Esophagus mucosa (tissue), 1 donor: ENCODE measurements around the gene STUM. TPM values are rescaled to one million over a fixed set of nuclear protein-coding genes. Genes with fewer than 3 reads are reported as not detected.
"Not testable (repeated sequence)": the region's sequence is repeated elsewhere in the genome, so short reads cannot be mapped to it uniquely, and the experiment has no call there.

Experiments used
- ATAC-seq: fragments of 200-7000 bp; cut with Tn5 transposase; one replicate; pipeline ENCODE4 v1.9.1; 2020
- total RNA-seq: library from RNA; stranded (reverse); gene quantifications from one replicate; pipeline ENCODE4 v1.2.4, GENCODE V29; 2023
- donor health status: DM: yes; HTN: yes; CAD: no.

STUM gene
- total RNA-seq, result 0.24 TPM

DNA sequence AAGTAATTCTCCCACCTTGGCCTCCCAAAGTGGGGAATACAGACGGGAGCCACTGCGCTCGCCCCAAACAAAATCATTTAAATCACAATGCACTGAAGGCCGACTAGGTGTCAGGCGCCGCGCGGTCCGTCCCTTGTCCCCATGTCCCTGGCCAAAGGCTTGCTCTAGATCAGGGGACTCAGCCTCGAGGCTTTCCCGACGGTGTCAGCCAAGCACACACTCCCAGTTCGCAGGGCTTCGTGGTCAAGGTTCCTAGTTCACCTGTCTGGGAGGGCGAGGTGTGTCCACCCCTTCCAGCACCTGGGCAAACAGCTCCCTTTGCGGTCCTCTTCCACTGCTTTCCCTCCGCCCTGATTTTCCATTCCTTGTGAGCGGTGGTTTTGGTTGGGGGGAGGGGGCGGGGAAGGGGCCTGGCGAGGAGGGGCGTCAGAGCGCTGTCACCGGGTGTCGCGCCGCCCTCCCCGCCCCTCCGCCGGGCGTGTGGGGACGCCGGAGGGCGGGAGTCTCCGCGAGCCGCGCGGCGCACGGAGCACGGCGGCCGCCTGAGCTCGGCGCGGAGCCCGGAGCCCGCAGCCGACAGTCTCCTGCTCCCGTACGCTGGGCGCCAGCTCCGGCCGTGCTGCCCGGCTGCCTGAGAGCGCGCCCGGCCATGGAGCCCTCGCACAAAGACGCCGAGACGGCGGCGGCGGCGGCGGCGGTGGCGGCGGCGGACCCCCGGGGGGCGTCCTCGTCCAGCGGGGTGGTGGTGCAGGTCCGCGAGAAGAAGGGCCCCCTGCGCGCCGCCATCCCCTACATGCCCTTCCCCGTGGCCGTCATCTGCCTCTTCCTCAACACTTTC lies at the start of gene STUM:
STUM (plus strand) TSS at position 509 of the 838 bp plus-strand sequence; CDS start at position 650, 141 bp downstream.
- peak; percentile 71 for ATAC-seq

GRCh38 chr1:226499699-226500098 lies 48.9 kb upstream of the STUM start:
- not testable (repeated sequence) for ATAC-seq

GRCh38 chr1:226506021-226506420 lies 42.5 kb upstream of the STUM start:
- no peak for ATAC-seq

DNA sequence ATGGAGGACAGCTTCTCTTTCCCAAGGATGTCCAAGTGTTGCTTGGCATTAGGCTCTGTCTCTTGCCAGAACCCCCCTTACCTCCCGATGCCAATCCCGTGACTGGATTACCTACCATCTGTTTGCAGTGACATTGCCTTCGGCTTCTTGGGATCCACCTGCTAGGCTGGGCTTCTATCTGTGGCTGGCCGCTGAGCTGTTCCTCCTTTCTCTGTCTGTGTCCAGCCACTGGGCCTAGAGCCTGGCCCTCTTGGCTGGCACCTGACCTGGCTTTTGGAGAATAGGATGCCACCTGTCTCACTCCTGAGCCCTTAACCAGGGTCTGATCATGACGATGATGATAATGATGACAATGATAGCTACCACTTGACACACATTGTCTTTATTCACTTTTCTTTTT lies 41.6 kb upstream of the STUM start:
- ATAC-seq, result no peak

GRCh38 chr1:226510453-226510852 lies 38.1 kb upstream of the STUM start:
- ATAC-seq, result no peak

GRCh38 chr1:226511296-226511695 lies 37.3 kb upstream of the STUM start:
- no peak for ATAC-seq

- ATAC-seq, result no peak
These were observed 36.4 kb upstream of the STUM start for GRCh38 chr1:226512076-226512728.

DNA sequence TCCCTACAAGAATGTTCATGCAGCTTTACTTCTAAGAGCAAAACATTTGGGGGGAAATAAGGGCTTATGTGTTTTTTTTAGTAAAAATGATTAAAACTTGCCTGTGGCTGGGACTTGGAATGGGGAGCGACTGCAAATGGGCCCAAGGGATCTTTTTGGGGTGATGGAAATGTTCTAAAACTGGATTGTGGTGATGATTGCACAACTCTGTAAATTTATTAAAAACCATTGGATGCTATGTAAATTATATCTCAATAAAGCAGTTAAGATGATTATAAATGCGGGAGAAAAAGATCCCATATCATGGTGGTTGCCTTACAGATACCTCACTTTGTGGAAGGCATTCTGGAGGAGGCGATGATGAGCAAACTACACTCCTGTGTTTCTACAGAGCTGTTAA lies 30.2 kb upstream of the STUM start:
- no peak for ATAC-seq

DNA sequence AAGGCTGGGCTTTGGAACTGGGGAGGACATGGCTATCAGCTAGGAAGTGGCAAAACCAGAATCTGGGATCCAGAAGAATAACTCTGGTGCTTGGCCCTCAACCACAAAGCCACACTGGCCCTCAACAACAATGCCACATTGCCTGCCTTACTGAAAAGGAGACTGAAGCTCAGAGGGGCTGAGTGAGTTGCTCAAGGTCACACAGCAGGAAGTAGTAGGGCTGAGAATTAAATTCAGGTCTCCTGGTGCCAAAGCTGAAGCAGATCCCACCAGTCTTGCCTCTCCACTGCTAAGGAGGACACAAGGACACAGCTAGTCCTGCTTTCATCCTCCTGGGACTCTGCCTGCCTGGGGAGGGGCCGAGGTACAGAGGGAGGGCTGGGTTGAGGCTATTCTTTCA lies 29.4 kb upstream of the STUM start:
- no peak for ATAC-seq

GRCh38 chr1:226519716-226520598 lies 28.6 kb upstream of the STUM start:
- no peak for ATAC-seq

- no peak for ATAC-seq
These were observed 27.8 kb upstream of the STUM start for GRCh38 chr1:226520640-226521355.

DNA sequence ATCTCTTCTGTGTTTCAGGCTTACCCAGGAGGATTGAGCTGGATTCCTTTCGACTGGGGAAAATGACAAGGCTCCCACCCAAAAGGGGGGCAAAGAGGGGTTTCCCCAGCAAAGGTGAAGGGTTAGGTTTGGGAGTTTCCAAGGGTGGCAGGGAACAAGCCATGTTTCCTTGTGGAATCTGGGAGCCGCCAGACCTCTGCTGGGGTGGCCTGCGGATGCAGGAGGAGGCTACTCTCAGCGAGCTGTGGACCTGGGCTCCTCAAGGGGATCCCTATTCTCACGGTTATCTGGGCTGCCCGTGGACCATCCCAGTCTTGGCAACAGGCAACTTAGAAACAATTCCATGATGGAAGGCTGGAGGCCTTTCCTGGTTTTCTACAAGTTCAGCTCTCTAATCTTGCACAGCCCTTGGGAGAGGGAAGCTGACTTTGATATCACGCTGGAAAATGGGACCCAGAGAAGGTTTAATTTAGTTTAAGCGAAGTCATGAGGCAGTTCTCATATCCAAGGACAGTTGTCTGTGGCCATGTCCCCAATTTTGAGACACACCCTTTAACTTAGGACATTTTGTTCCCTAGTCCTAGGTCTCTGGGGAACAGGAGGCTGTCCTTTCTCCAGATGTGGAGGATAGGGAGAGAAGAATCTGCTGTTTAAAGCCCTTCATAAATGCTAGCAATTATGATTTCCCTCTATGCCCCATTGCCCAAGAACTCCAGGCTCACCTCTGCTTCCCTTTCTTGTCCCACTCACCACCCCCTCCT lies 24.7 kb upstream of the STUM start:
- ATAC-seq, result no peak

- ATAC-seq, result no peak
These were observed 24.0 kb upstream of the STUM start for GRCh38 chr1:226524547-226524946.

- ATAC-seq, result no peak
These were observed 22.8 kb upstream of the STUM start for GRCh38 chr1:226525750-226526149.

DNA sequence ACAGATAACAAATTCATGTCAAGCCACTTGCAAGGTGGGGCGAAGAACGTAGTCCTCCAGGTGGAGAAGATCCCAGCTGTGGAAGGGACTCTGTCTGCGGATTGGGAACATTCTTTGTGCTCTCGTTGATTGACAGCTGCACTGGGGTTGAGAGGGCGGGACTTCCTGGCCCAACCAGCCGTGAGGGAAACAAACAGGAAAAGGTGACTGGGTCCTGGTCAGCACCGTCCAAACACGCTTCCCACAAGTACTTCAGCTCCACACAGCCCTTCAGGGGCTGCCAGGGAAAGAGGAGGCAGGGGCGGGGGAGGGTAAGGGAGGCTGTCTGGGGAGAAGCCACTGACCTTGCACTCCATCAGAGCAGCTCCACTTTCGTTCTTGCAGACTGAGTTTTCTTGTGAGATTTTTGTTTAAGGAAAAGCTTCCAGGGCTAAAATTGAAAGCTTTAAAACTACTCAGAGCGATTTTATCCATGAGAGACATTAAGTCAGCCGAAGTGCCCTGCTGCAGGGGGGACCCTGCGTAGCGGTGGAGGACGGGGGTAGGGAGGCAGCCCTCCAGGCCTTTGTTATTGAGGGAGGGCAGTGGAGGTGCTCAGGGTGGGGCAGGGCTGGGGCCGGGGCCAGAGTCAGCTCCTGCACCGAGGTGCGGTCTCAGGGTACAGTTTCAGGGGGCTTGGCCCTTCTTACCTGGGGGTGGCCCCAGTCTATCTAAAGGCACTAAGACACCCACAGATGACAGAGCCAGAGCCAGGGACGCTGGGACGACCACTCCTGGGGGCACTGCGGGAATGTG lies 21.6 kb upstream of the STUM start:
- ATAC-seq, result peak; percentile 44

- ATAC-seq, result no peak
These were observed 18.7 kb upstream of the STUM start for GRCh38 chr1:226529891-226530290.

- ATAC-seq, result no peak
These were observed 18.0 kb upstream of the STUM start for GRCh38 chr1:226530591-226530990.

DNA sequence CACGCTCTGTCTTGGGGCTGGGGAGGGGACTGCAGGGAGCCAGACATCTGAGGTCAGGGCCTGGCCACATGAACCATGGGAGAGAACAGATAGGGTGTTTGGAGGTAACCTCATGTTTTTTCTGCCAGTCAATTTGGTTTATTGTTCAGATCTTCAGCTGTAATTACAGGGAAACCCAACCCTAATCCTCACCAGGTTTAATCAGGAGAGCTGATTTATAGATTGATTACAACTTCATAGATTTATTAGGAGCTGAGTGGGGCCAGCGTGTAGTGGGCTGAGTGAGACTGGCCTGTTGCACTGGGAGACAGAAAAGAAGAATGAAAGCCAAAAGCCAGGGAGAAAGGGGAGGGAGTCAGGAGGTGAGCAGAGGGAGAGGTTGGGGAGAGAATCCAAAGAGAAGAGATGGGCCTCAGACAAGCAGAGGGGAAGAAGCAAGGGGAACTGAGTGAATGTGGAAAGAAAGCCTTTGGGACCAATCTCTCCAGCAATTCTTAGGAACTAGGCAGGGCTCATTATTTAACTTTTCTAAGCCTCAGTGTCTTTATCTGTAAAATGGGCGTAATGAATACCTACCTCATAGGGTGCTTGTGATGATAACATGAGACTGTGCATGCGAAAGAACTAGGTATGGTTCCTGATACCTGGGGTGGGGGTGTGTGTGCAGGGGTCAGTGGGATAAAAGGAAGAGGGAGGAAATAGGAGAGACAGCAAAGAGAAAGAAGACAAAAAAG lies 17.0 kb upstream of the STUM start:
- ATAC-seq, result no peak

DNA sequence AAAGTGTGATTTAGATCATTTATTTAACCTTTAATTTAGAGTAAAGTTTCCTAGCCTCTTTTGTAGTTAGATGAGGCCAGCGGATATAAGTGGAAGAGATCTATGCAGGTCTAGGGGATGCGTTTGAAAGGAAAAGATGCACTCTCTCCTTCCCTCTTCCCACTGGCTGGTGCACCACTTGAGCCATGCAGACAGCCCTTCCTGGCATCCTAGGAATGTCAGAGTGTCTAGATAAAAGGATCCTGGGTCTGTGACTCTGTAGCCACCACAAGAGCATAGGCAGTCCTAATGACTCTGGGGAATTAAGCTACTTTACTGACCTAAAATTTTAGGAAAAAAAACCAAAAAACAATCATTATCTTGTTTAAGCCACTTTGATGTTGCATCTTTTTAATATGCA lies 16.0 kb upstream of the STUM start:
- ATAC-seq, result no peak

- no peak for ATAC-seq
These were observed 15.3 kb upstream of the STUM start for GRCh38 chr1:226533220-226533619.
